GM21447 (cell line): ENCODE data around the gene CKAP2L.
A peak's percentile ranks its signal among the peaks of the same experiment; 100 is the strongest.

Source experiments
- ATAC-seq: cut with Tn5 transposase; IDR thresholded peaks from one replicate; pipeline ENCODE4 v1.9.1; 2021; ENCODE audit not compliant: unreplicated experiment

Gene CKAP2L

GRCh38 chr2:112793449-112793978 lies 29.1 kb upstream of the CKAP2L start:
- ATAC-seq, result no peak

- no peak for ATAC-seq
Observed at GRCh38 chr2:112792419-112792818, 28.0 kb upstream of the CKAP2L start.

GRCh38 chr2:112791693-112792230 lies 27.4 kb upstream of the CKAP2L start:
- ATAC-seq, result no peak

GRCh38 chr2:112791019-112791418 lies 26.6 kb upstream of the CKAP2L start:
- ATAC-seq, result no peak

GRCh38 chr2:112790305-112790704 lies 25.9 kb upstream of the CKAP2L start:
- no peak for ATAC-seq

- no peak for ATAC-seq
Observed at GRCh38 chr2:112789186-112789585, 24.8 kb upstream of the CKAP2L start.

- ATAC-seq, result no peak
Observed at GRCh38 chr2:112788653-112789052, 24.2 kb upstream of the CKAP2L start.

GRCh38 chr2:112787729-112788393 lies 23.5 kb upstream of the CKAP2L start:
- no peak for ATAC-seq

- ATAC-seq, result no peak
Observed at GRCh38 chr2:112787294-112787693, 22.9 kb upstream of the CKAP2L start.

- no peak for ATAC-seq
Observed at GRCh38 chr2:112784199-112785189, 20.1 kb upstream of the CKAP2L start, which contains the start of gene IL1A. TSS of gene IL1A (minus strand) at chr2:112784493. CDS start at chr2:112783770, 723 bp downstream.

- ATAC-seq, result no peak
Observed at GRCh38 chr2:112783187-112783714, 18.8 kb upstream of the CKAP2L start.

GRCh38 chr2:112782234-112782799 lies 17.9 kb upstream of the CKAP2L start:
- peak; percentile 83 for ATAC-seq

- no peak for ATAC-seq
Observed at GRCh38 chr2:112779598-112779997, 15.2 kb upstream of the CKAP2L start.

- no peak for ATAC-seq
Observed at GRCh38 chr2:112777036-112777435, 12.6 kb upstream of the CKAP2L start.

GRCh38 chr2:112776113-112776512 lies 11.7 kb upstream of the CKAP2L start:
- no peak for ATAC-seq

- no peak for ATAC-seq
Observed at GRCh38 chr2:112774536-112775285, 10.3 kb upstream of the CKAP2L start.

GRCh38 chr2:112773556-112773955 lies 9.1 kb upstream of the CKAP2L start:
- ATAC-seq, result no peak

GRCh38 chr2:112772911-112773475 lies 8.6 kb upstream of the CKAP2L start:
- no peak for ATAC-seq

- peak; percentile 63 for ATAC-seq
Observed at GRCh38 chr2:112772322-112772721, 7.9 kb upstream of the CKAP2L start.

- ATAC-seq, result no peak
Observed at GRCh38 chr2:112768432-112768831, 4.0 kb upstream of the CKAP2L start.
